GM12878 (cell line): ENCODE data around the gene BTBD3. TPM values are rescaled to one million over a fixed set of nuclear protein-coding genes. Genes with fewer than 3 reads are reported as not detected.

ENCODE experiments used
- ATAC-seq: fragments of 200-7000 bp; cut with Tn5 transposase; 3 replicates; pipeline ENCODE4 v1.9.1; 2020; ENCODE audit warnings: mild to moderate bottlenecking, moderate library complexity
- BruUV-seq: library from RNA; stranded (reverse); fragments of 400-500 nt; replicated peaks from 2 replicates; lab custom pipeline; 2021; lab: Mats Ljungman, UMichigan
- CTCF ChIA-PET: fragments of 300-600 bp; sonication (Branson Sonifier 250); formaldehyde crosslinking; extraction: SDS; loops from one replicate; lab custom pipeline; 2021; ENCODE audit warnings: inconsistent platforms; lab: Yijun Ruan, JAX
- POLR2A ChIA-PET: fragments of 350-600 bp; formaldehyde crosslinking; extraction: SDS; loops from one replicate; lab custom pipeline; 2021; ENCODE audit warnings: inconsistent platforms; lab: Charles Lee
- RAD21 ChIA-PET: fragments of 300-600 bp; sonication (Branson Sonifier 250); formaldehyde crosslinking; loops from one replicate; lab custom pipeline; 2023; ENCODE audit warnings: antibody characterized with exemption; ENCODE audit not compliant: unreplicated experiment; lab: Charles Lee
- SMC1A ChIA-PET: fragments of 300-600 bp; sonication (Branson Sonifier 250); formaldehyde crosslinking; loops from one replicate; lab custom pipeline; 2023; ENCODE audit not compliant: unreplicated experiment, uncharacterized antibody; lab: Charles Lee
- DNase-seq: peaks from one replicate; pipeline ENCODE4 v3.0.0-alpha.2; 2011; ENCODE audit warnings: low read depth, low spot score
- FAIRE-seq: peaks from 3 replicates; lab custom pipeline; 2011; peaks lifted over from hg19 to GRCh38; lab: Jason Lieb, UNC
- H2AFZ ChIP-seq: 2 replicates; pipeline ENCODE4 v1.6.0; 2011; ENCODE audit warnings: low read depth, low read length, control low read depth; ENCODE audit not compliant: control insufficient read depth
- H3K27ac ChIP-seq: 2 replicates; pipeline ENCODE4 v1.5.1; 2011; ENCODE audit warnings: control low read depth; ENCODE audit not compliant: control insufficient read depth, insufficient read depth
- H3K27me3 ChIP-seq, 2 experiments: replicated peaks in 1 of 2; 2 replicates each; pipeline versions ENCODE4 v1.6.0 to v1.6.1; 2011; ENCODE audit warnings: low read length in 1 of 2; ENCODE audit not compliant: control insufficient read depth in 2 of 2, insufficient read depth in 2 of 2
- H3K36me3 ChIP-seq, 2 experiments: 2 replicates each; pipeline ENCODE4 v1.5.1; 2011; ENCODE audit warnings: low read length in 1 of 2; ENCODE audit not compliant: control insufficient read depth in 2 of 2, insufficient read depth in 2 of 2
- H3K4me1 ChIP-seq: 2 replicates; pipeline ENCODE4 v1.6.1; 2011; ENCODE audit warnings: mild to moderate bottlenecking, low read length, moderate library complexity, mixed read lengths; ENCODE audit not compliant: control insufficient read depth, insufficient read depth
- H3K4me2 ChIP-seq: 2 replicates; pipeline ENCODE4 v1.6.0; 2011; ENCODE audit warnings: control low read depth; ENCODE audit not compliant: control insufficient read depth, insufficient read depth
- H3K4me3 ChIP-seq: fragments of 200-600 bp; sonication (generic); 2 replicates; pipeline ENCODE4 v1.5.1; 2016
- H3K79me2 ChIP-seq: 2 replicates; pipeline ENCODE4 v1.6.0; 2011; ENCODE audit warnings: low read length; ENCODE audit not compliant: control insufficient read depth, insufficient read depth
- H3K9ac ChIP-seq: 2 replicates; pipeline ENCODE4 v1.8.0; 2011; ENCODE audit warnings: low read length, control low read depth, mixed read lengths; ENCODE audit not compliant: control insufficient read depth, insufficient read depth
- H3K9me3 ChIP-seq: replicated peaks from 3 replicates; pipeline ENCODE4 v1.5.1; 2011; ENCODE audit warnings: mild to moderate bottlenecking, low read length; ENCODE audit not compliant: control insufficient read depth, insufficient read depth
- H4K20me1 ChIP-seq: 2 replicates; pipeline ENCODE4 v1.6.0; 2011; ENCODE audit not compliant: control insufficient read depth, insufficient read depth
- ASH2L ChIP-seq: fragments of 300-600, 200-600 bp; sonication (generic); IDR thresholded peaks from 2 replicates; pipeline ENCODE4 v1.6.1; 2017; ENCODE audit warnings: low read depth, mild to moderate bottlenecking, borderline replicate concordance
- FOXK2 ChIP-seq: fragments of 450-650 bp; IDR thresholded peaks from 2 replicates; pipeline ENCODE4 v1.6.1; 2017; ENCODE audit warnings: mild to moderate bottlenecking, moderate library complexity
- HCFC1 ChIP-seq: fragments of 150-350 bp; IDR thresholded peaks from 2 replicates; pipeline ENCODE4 v1.6.1; 2014; ENCODE audit warnings: low read length
- HDAC2 ChIP-seq: fragments of 200-600 bp; sonication (generic); IDR thresholded peaks from 2 replicates; pipeline ENCODE4 v1.6.1; 2017
- IRF4 ChIP-seq: IDR thresholded peaks from 2 replicates; pipeline ENCODE4 v1.6.1; 2011; ENCODE audit warnings: low read depth, low read length
- KDM1A ChIP-seq: fragments of 200-600 bp; sonication (generic); IDR thresholded peaks from 2 replicates; pipeline ENCODE4 v1.6.1; 2016; ENCODE audit warnings: borderline replicate concordance
- KLF5 ChIP-seq: fragments of 450-650 bp; IDR thresholded peaks from 2 replicates; pipeline ENCODE4 v1.6.1; 2014; ENCODE audit warnings: mild to moderate bottlenecking; ENCODE audit not compliant: partially characterized antibody
- NFXL1 ChIP-seq: fragments of 450-650 bp; IDR thresholded peaks from 2 replicates; pipeline ENCODE4 v1.6.1; 2017; ENCODE audit warnings: antibody characterized with exemption, mild to moderate bottlenecking, borderline replicate concordance
- NRF1 ChIP-seq: conservative IDR thresholded peaks from 2 replicates; pipeline ENCODE4 v1.6.1; 2011; ENCODE audit warnings: mild to moderate bottlenecking, low read depth, low read length, improper control_type of control experiment
- PAX8 ChIP-seq: fragments of 450-650 bp; IDR thresholded peaks from 2 replicates; pipeline ENCODE4 v1.6.1; 2017; ENCODE audit warnings: mild to moderate bottlenecking, moderate library complexity
- RAD21 ChIP-seq: IDR thresholded peaks from 2 replicates; pipeline ENCODE4 v1.6.1; 2011; ENCODE audit warnings: mild to moderate bottlenecking, low read depth, low read length, moderate library complexity; ENCODE audit not compliant: insufficient read depth
- SMAD1 ChIP-seq: fragments of 450-650 bp; IDR thresholded peaks from 2 replicates; pipeline ENCODE4 v1.6.1; 2018; ENCODE audit warnings: mild to moderate bottlenecking, low read depth; ENCODE audit not compliant: partially characterized antibody
- SREBF2 ChIP-seq: IDR thresholded peaks from 2 replicates; pipeline ENCODE4 v1.6.1; 2012; ENCODE audit warnings: mild to moderate bottlenecking, low read length
- ZNF384 ChIP-seq: IDR thresholded peaks from 2 replicates; pipeline ENCODE4 v1.6.1; 2012; ENCODE audit warnings: low read depth, mild to moderate bottlenecking, low read length, improper control_type of control experiment, borderline replicate concordance
- ZNF622 ChIP-seq: fragments of 450-650 bp; IDR thresholded peaks from 2 replicates; pipeline ENCODE4 v1.6.1; 2017; ENCODE audit warnings: mild to moderate bottlenecking, inconsistent platforms
- WGBS: methylation state at CpG from one replicate; pipeline ENCODE4 v1.1.6; 2016; ENCODE audit warnings: low lambda C conversion rate; ENCODE audit not compliant: insufficient replicate concordance, insufficient coverage; ENCODE audit errors: missing lambda C conversion rate; 5-methylcytosine and 5-hydroxymethylcytosine counted together
- in situ Hi-C: fragments of 300-500 bp; cut with MboI; formaldehyde crosslinking; loops from 9 replicates; pipeline ENCODE4 v1.14.3; 2018; ENCODE audit warnings: mixed read lengths
- intact Hi-C: fragments of 100-400 bp; cut with micrococcal nuclease; formaldehyde crosslinking; loops from one replicate; pipeline ENCODE4 v1.14.2; 2022; ENCODE audit not compliant: unreplicated experiment
- polyA plus RNA-seq, 11 experiments: library from polyadenylated mRNA; depleted of rRNA in 4 of 11; unstranded in 6 of 11; stranded (reverse) in 5 of 11; fragments of >200 nt; fragmentation: Nextera tagmentation in 4 of 11; fragmentation: Illumina TruSeq in 1 of 11; extraction: Ambion mirVana in 4 of 11; extraction: Trizol in 1 of 11; gene quantifications; 1 replicate in 1 of 11; 2 replicates in 10 of 11; pipeline versions ENCODE4 v1.2.1 to v1.2.3, GENCODE V29; 2011 to 2016; ENCODE audit warnings: inconsistent platforms in 2 of 11, missing spikeins in 2 of 11, low read depth in 1 of 11
- total RNA-seq, 4 experiments: library from RNA; depleted of rRNA in 3 of 4; stranded (reverse); fragments of >200 nt in 3 of 4; fragmentation: Illumina TruSeq in 1 of 4; extraction: Trizol in 1 of 4; gene quantifications; 2 replicates each; pipeline versions ENCODE4 v1.2.1 to v1.2.3, GENCODE V29; 2013 to 2021
- TF ChIP-seq, protein P1 (sequence below): fragments of 450-650 bp; IDR thresholded peaks from 2 replicates; pipeline ENCODE4 v1.6.1; 2017; ENCODE audit warnings: borderline replicate concordance
- TF ChIP-seq, protein P2 (sequence below): IDR thresholded peaks from 2 replicates; pipeline ENCODE4 v1.6.1; 2011; ENCODE audit warnings: mild to moderate bottlenecking, low read depth, low read length, moderate library complexity; ENCODE audit not compliant: insufficient replicate concordance

The BTBD3 gene
- total and polyA plus RNA-seq, 10 of the 15 experiments (the other 5 are each of a cell fraction or from before 2014, with no cell fraction given) = 0.02 to 12.8 (median 0.23) TPM

GRCh38 chr20:11936157-11936556 lies 18.5 kb downstream of the BTBD3 start:
- FAIRE-seq (no peak), ATAC-seq (no peak), DNase-seq (no peak)
- intact Hi-C loops (no loop called here), in situ Hi-C loops (no loop called here)
- no peaks in the 10 kb centered on the region for H3K79me2 ChIP-seq
- RAD21 ChIA-PET = no interaction called here
- POLR2A ChIA-PET = no interaction called here
- H3K9me3 ChIP-seq = no peaks in the 10 kb centered on the region
- H3K9ac ChIP-seq = no peak overlapping the region
- BruUV-seq = no TSS peak
- no peak overlapping the region for H3K4me2 ChIP-seq
- CTCF ChIA-PET = interaction anchor here (1.3 kb wide), 1 partner anchor 35 kb away, joined by 3 read pairs; no protein-coding TSS in a partner anchor
- 43% methylated on average over 6 of the region's 6 CpGs for WGBS
- H4K20me1 ChIP-seq = no peaks in the 10 kb centered on the region
- no peak overlapping the region for H2AFZ ChIP-seq
- H3K4me3 ChIP-seq = no peak overlapping the region
- no peaks in the 10 kb centered on the region for H3K4me1 ChIP-seq
- H3K27me3 ChIP-seq = no peaks in the 10 kb centered on the region
- no peak overlapping the region for H3K27ac ChIP-seq
- TF ChIP-seq KDM1A (no peak), ASH2L (no peak), RAD21 (no peak), ZNF384 (no peak), HCFC1 (no peak), SREBF2 (no peak), HDAC2 (no peak), NRF1 (no peak)
- SMC1A ChIA-PET = interaction anchor here (1.0 to 1.7 kb wide), 3 partner anchors 10 to 35 kb away, joined by 3 read pairs; no protein-coding TSS in a partner anchor
- H3K36me3 ChIP-seq = no peaks in the 10 kb centered on the region

DNA sequence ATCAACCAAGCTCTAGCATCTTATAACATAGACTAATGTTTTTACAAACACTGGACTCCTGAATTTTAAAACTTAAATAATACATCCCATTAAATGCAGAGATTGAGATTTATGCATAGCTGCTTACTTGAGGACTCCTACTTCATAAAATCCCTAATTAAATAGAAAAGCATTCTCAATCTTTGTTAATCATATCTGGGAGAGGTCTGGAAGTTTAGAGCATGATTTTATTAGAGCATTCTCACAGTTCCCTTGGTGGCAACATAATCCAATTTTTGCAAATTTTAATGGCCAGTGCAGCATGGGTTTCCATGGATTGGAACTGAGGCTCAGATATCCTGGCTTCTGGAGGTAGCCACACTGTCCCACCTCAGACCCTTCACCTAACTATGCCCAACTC lies 19.5 kb downstream of the BTBD3 start:
- BruUV-seq = no TSS peak
- in situ Hi-C loops = no loop called here
- ChIA-PET SMC1A (interaction anchor here (1.7 kb wide), 1 partner anchor 33 kb away, joined by 3 read pairs; no protein-coding TSS in a partner anchor), RAD21 (no interaction called here), POLR2A (no interaction called here), CTCF (interaction anchor here (1.1 kb wide), 1 partner anchor 25 kb away, joined by 4 read pairs; no protein-coding TSS in a partner anchor)
- Histone ChIP-seq H3K36me3 (no peaks in the 10 kb centered on the region), H4K20me1 (no peaks in the 10 kb centered on the region), H3K9me3 (no peaks in the 10 kb centered on the region), H3K27me3 (no peaks in the 10 kb centered on the region), H3K9ac (no peak overlapping the region), H3K4me3 (no peak overlapping the region), H3K79me2 (no peaks in the 10 kb centered on the region), H2AFZ (no peak overlapping the region), H3K27ac (no peak overlapping the region), H3K4me1 (no peaks in the 10 kb centered on the region), H3K4me2 (no peak overlapping the region)
- intact Hi-C loops = no loop called here
- DNase-seq (no peak), FAIRE-seq (no peak), ATAC-seq (no peak)
- TF ChIP-seq, protein P1, sequence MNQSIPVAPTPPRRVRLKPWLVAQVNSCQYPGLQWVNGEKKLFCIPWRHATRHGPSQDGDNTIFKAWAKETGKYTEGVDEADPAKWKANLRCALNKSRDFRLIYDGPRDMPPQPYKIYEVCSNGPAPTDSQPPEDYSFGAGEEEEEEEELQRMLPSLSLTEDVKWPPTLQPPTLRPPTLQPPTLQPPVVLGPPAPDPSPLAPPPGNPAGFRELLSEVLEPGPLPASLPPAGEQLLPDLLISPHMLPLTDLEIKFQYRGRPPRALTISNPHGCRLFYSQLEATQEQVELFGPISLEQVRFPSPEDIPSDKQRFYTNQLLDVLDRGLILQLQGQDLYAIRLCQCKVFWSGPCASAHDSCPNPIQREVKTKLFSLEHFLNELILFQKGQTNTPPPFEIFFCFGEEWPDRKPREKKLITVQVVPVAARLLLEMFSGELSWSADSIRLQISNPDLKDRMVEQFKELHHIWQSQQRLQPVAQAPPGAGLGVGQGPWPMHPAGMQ = no peak
- TF ChIP-seq IRF4 (no peak), KLF5 (no peak), ASH2L (no peak), FOXK2 (no peak), SMAD1 (no peak), ZNF622 (no peak), NFXL1 (no peak), PAX8 (no peak)
- TF ChIP-seq, protein P2, sequence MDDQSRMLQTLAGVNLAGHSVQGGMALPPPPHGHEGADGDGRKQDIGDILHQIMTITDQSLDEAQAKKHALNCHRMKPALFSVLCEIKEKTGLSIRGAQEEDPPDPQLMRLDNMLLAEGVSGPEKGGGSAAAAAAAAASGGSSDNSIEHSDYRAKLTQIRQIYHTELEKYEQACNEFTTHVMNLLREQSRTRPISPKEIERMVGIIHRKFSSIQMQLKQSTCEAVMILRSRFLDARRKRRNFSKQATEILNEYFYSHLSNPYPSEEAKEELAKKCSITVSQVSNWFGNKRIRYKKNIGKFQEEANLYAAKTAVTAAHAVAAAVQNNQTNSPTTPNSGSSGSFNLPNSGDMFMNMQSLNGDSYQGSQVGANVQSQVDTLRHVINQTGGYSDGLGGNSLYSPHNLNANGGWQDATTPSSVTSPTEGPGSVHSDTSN = no peak
